ENCODE results near the gene PIK3R4.

PIK3R4 gene

GRCh38 chr3:130659911-130660310 is 86.7 kb downstream of the PIK3R4 start:
- DNase-seq (ENCODE audit: low spot score), result no peak
- in situ Hi-C loops (cut with MboI; ENCODE audit: low sequenced_read_pairs, unreplicated experiment), result no loop called here
- TF ChIP-seq CTCF (IDR thresholded peaks at IDR 0.05; ENCODE audit: borderline replicate concordance, control extremely low read depth, extremely low read depth, insufficient read depth, missing control alignments), result no peak

DNA sequence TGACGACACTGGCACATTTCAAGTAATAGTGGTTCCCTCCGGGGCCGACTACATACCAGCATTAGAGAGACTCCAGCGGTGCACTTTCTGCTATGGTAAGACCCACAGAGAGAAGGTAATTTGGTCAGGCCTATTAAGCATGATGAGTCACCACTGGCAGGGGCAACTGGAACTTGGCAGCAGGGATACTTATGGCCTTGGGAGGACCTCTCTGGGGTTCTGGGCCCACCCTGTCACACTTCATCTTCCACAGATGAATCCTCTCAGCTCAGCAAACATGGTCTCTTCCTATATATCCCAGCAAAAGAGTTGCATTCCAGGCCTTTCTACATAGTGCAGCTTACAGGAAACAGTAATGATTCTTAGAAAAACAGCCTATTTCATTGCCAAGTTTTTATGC is 88.0 kb downstream of the PIK3R4 start:
- in situ Hi-C loops (cut with MboI; ENCODE audit: low sequenced_read_pairs, unreplicated experiment), result no loop called here
- DNase-seq (ENCODE audit: low spot score), result no peak
- TF ChIP-seq CTCF (IDR thresholded peaks at IDR 0.05; ENCODE audit: borderline replicate concordance, control extremely low read depth, extremely low read depth, insufficient read depth, missing control alignments), result no peak

- no peak for TF ChIP-seq CTCF (IDR thresholded peaks at IDR 0.05; ENCODE audit: borderline replicate concordance, control extremely low read depth, extremely low read depth, insufficient read depth, missing control alignments)
- DNase-seq (ENCODE audit: low spot score), result no peak
- in situ Hi-C loops (cut with MboI; ENCODE audit: low sequenced_read_pairs, unreplicated experiment), result no loop called here
Observed at GRCh38 chr3:130656627-130657026, 90.0 kb downstream of the PIK3R4 start.

GRCh38 chr3:130654921-130655320 is 91.7 kb downstream of the PIK3R4 start:
- no peak for TF ChIP-seq CTCF (IDR thresholded peaks at IDR 0.05; ENCODE audit: borderline replicate concordance, control extremely low read depth, extremely low read depth, insufficient read depth, missing control alignments)
- in situ Hi-C loops (cut with MboI; ENCODE audit: low sequenced_read_pairs, unreplicated experiment), result no loop called here
- no peak for DNase-seq (ENCODE audit: low spot score)

DNA sequence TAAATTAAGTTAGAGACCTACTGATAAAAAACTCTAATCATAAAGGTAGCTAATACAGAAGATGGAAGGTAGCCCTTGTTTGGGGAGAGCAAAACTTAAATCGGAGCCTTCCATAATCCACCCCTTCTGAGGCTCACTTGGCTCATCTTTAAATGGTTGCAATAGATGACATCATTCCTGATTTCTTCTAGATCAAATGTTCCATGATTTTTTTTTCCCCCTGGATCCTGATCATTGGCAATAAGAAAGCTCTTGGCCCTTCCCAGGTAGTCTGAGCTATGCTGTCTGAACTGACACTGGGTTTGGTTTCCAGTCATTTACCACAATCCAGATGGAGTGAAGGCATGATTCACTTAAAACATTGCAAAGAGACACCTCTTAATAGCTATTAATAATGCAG is 92.5 kb downstream of the PIK3R4 start:
- no peak for TF ChIP-seq CTCF (IDR thresholded peaks at IDR 0.05; ENCODE audit: borderline replicate concordance, control extremely low read depth, extremely low read depth, insufficient read depth, missing control alignments)
- DNase-seq (ENCODE audit: low spot score), result no peak
- in situ Hi-C loops (cut with MboI; ENCODE audit: low sequenced_read_pairs, unreplicated experiment), result no loop called here

DNA sequence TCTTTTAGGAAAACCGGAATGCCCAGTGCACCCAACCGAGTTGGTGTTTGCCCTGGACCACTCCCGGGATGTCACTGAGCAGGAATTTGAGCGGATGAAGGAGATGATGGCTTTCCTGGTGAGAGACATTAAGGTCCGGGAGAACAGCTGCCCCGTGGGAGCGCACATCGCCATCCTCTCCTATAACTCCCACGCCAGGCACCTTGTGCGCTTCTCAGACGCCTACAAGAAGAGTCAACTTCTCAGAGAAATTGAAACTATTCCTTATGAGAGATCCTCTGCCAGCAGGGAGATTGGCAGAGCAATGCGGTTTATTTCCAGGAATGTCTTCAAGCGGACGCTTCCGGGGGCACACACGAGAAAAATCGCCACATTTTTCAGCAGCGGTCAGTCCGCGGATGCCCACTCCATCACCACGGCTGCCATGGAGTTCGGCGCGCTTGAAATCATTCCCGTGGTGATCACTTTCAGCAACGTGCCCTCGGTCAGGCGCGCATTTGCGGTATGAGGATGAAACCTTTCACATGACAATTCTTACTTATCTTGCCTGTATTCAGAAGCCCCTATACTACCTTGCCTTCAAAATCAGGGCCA is 97.5 kb downstream of the PIK3R4 start:
- DNase-seq (ENCODE audit: low spot score), result no peak
- in situ Hi-C loops (cut with MboI; ENCODE audit: low sequenced_read_pairs, unreplicated experiment), result no loop called here
- TF ChIP-seq CTCF (IDR thresholded peaks at IDR 0.05; ENCODE audit: borderline replicate concordance, control extremely low read depth, extremely low read depth, insufficient read depth, missing control alignments), result no peak
